GM06990 (cell line): ENCODE data around the gene HTD2.

Source experiments
- DNase-seq: peaks from one replicate; pipeline ENCODE4 v3.0.0-alpha.2; 2011; ENCODE audit not compliant: insufficient read length; ENCODE audit errors: extremely low read depth
- H3K27me3 ChIP-seq: replicated peaks from 2 replicates; pipeline ENCODE4 v1.6.0; 2011; ENCODE audit warnings: low read length; ENCODE audit not compliant: control insufficient read depth, insufficient read depth
- H3K36me3 ChIP-seq: 2 replicates; pipeline ENCODE4 v1.5.1; 2011; ENCODE audit warnings: low read length; ENCODE audit not compliant: control insufficient read depth, insufficient read depth
- H3K4me3 ChIP-seq: replicated peaks from 2 replicates; pipeline ENCODE4 v1.5.1; 2011; ENCODE audit warnings: low read depth, mild to moderate bottlenecking, control low read depth, low read length
- CTCF ChIP-seq: IDR thresholded peaks from 2 replicates; pipeline ENCODE4 v1.5.1; 2011; ENCODE audit warnings: low read length, control low read depth, mild to moderate bottlenecking, inconsistent platforms; ENCODE audit not compliant: insufficient read depth, poor library complexity, severe bottlenecking

The HTD2 gene

GRCh38 chr3:58369038-58369437 is 62.7 kb downstream of the HTD2 start:
- no peak for DNase-seq
- H3K36me3 ChIP-seq = no peaks in the 10 kb centered on the region
- no peak overlapping the region for H3K4me3 ChIP-seq
- TF ChIP-seq CTCF = no peak
- H3K27me3 ChIP-seq = no peaks in the 10 kb centered on the region
